HepG2 (cell line): Measurements from ENCODE around the gene ARL5B. TPM values are rescaled to one million over a fixed set of nuclear protein-coding genes. Genes with fewer than 3 reads are reported as not detected.

Experiments
- ATAC-seq: fragments of 200-7000 bp; cut with Tn5 transposase; 3 replicates; pipeline ENCODE4 v1.9.1; 2020; ENCODE audit warnings: mild to moderate bottlenecking, moderate library complexity
- BruUV-seq: library from RNA; stranded (reverse); fragments of 400-500 nt; replicated peaks from 2 replicates; lab custom pipeline; 2021; lab: Mats Ljungman, UMichigan
- CTCF ChIA-PET: fragments of 300-600 bp; formaldehyde crosslinking; extraction: SDS; loops from one replicate; lab custom pipeline; 2021; ENCODE audit warnings: low total read pairs, inconsistent platforms, low intra/inter-chr PET ratio; lab: Yijun Ruan, JAX
- POLR2A ChIA-PET: fragments of 350-600 bp; sonication (Branson Sonifier 250); formaldehyde crosslinking; loops from one replicate; lab custom pipeline; 2020; ENCODE audit warnings: antibody characterized with exemption, inconsistent platforms; lab: Yijun Ruan, JAX
- DNase-seq: peaks from one replicate; pipeline ENCODE4 v3.0.0-alpha.2; 2015; ENCODE audit warnings: low spot score
- FAIRE-seq: peaks from 3 replicates; lab custom pipeline; 2011; peaks lifted over from hg19 to GRCh38; lab: Jason Lieb, UNC
- H2AFZ ChIP-seq: one replicate; pipeline ENCODE4 v1.6.1; 2011; ENCODE audit warnings: low read length, inconsistent platforms
- H3K27ac ChIP-seq: fragments of 300-600 bp; 3 replicates; pipeline ENCODE4 v1.8.0; 2011; ENCODE audit warnings: mixed run types, mild to moderate bottlenecking, mixed read lengths, low read length, inconsistent platforms; ENCODE audit not compliant: insufficient read depth; ENCODE audit errors: extremely low read length
- H3K27me3 ChIP-seq, 2 experiments: fragments of 200-600 bp in 1 of 2; 2 replicates in 1 of 2; 3 replicates in 1 of 2; pipeline versions ENCODE4 v1.6.0 to v1.8.0; 2011; ENCODE audit warnings: low read length in 2 of 2, mild to moderate bottlenecking in 2 of 2, moderate library complexity in 2 of 2, inconsistent platforms in 1 of 2; ENCODE audit not compliant: insufficient read depth in 2 of 2, control insufficient read depth in 1 of 2
- H3K36me3 ChIP-seq, 2 experiments: fragments of 200-600 bp in 1 of 2; replicated peaks in 1 of 2; 2 replicates in 1 of 2; 3 replicates in 1 of 2; pipeline versions ENCODE4 v1.5.1 to v1.8.0; 2011; ENCODE audit warnings: low read length in 2 of 2, inconsistent platforms in 1 of 2; ENCODE audit not compliant: insufficient read depth in 2 of 2, control insufficient read depth in 1 of 2
- H3K4me1 ChIP-seq: 2 replicates; pipeline ENCODE4 v1.5.1; 2012; ENCODE audit warnings: low read length, inconsistent platforms; ENCODE audit not compliant: insufficient read depth
- H3K4me2 ChIP-seq: 2 replicates; pipeline ENCODE4 v1.6.0; 2011; ENCODE audit warnings: low read depth, low read length, inconsistent platforms
- H3K4me3 ChIP-seq, 3 experiments: fragments of 200-600 bp in 1 of 3; sonication (generic), shearing (Covaris generic) in 1 of 3; replicated peaks in 1 of 3; 2 replicates each; pipeline ENCODE4 v1.5.1; 2011 to 2016; ENCODE audit warnings: low read length in 3 of 3, inconsistent platforms in 2 of 3, low read depth in 2 of 3, mild to moderate bottlenecking in 2 of 3, control low read depth in 1 of 3, mixed read lengths in 1 of 3; ENCODE audit not compliant: insufficient read depth in 1 of 3
- H3K79me2 ChIP-seq: one replicate; pipeline ENCODE4 v1.6.1; 2011; ENCODE audit warnings: low read length, inconsistent platforms; ENCODE audit not compliant: insufficient read depth
- H3K9ac ChIP-seq: 2 replicates; pipeline ENCODE4 v1.6.0; 2011; ENCODE audit warnings: mild to moderate bottlenecking, low read depth, low read length, inconsistent platforms; ENCODE audit not compliant: insufficient read depth
- H3K9me3 ChIP-seq: 2 replicates; pipeline ENCODE4 v1.5.1; 2012; ENCODE audit warnings: mild to moderate bottlenecking, low read length
- H4K20me1 ChIP-seq: 2 replicates; pipeline ENCODE4 v1.6.0; 2011; ENCODE audit warnings: inconsistent platforms, mild to moderate bottlenecking, low read length, moderate library complexity; ENCODE audit not compliant: insufficient read depth
- GATAD1 ChIP-seq: IDR thresholded peaks from 2 replicates; pipeline ENCODE4 v1.6.1; 2016; ENCODE audit warnings: missing genetic modification reagents, missing compliant biosample characterization
- HMGA1 ChIP-seq: sonication (generic); formaldehyde crosslinking; conservative IDR thresholded peaks from 2 replicates; pipeline ENCODE4 v1.4.0; 2020; ENCODE audit warnings: missing genetic modification reagents
- KDM5A ChIP-seq: fragments of 200-600 bp; sonication (generic); IDR thresholded peaks from 2 replicates; pipeline ENCODE4 v1.7.0; 2018; ENCODE audit warnings: antibody characterized with exemption, mild to moderate bottlenecking, low read length, borderline replicate concordance
- MLLT10 ChIP-seq: sonication (generic); formaldehyde crosslinking; IDR thresholded peaks from 2 replicates; pipeline ENCODE4 v1.4.0; 2020; ENCODE audit warnings: missing genetic modification reagents
- ZBTB34 ChIP-seq: sonication (generic); formaldehyde crosslinking; IDR thresholded peaks from 2 replicates; pipeline ENCODE4 v1.8.0; 2022; ENCODE audit warnings: mild to moderate bottlenecking, missing genetic modification reagents
- ZNF207 ChIP-seq: fragments of 450-650 bp; IDR thresholded peaks from 2 replicates; pipeline ENCODE4 v1.6.1; 2016; ENCODE audit warnings: antibody characterized with exemption, borderline replicate concordance
- ZNF3 ChIP-seq: IDR thresholded peaks from 2 replicates; pipeline ENCODE4 v1.7.0; 2017; ENCODE audit warnings: inconsistent platforms
- ZNF607 ChIP-seq: sonication (generic); formaldehyde crosslinking; IDR thresholded peaks from 2 replicates; pipeline ENCODE4 v1.5.1; 2020; ENCODE audit warnings: missing genetic modification reagents, mild to moderate bottlenecking, borderline replicate concordance
- ZNF773 ChIP-seq: sonication (generic); formaldehyde crosslinking; IDR thresholded peaks from 2 replicates; pipeline ENCODE4 v1.4.0; 2020; ENCODE audit warnings: missing genetic modification reagents, borderline replicate concordance
- WGBS: methylation state at CpG from one replicate; pipeline ENCODE4 v1.1.6; 2017; ENCODE audit warnings: low lambda C conversion rate; 5-methylcytosine and 5-hydroxymethylcytosine counted together
- in situ Hi-C: cut with HindIII; loops from 2 replicates; pipeline ENCODE4 v1.10.0; 2017; ENCODE audit warnings: low pct_unique_long_range_greater_than_20kb; ENCODE audit not compliant: extremely low pct_ligation_motif_present
- intact Hi-C: fragments of 100-400 bp; cut with micrococcal nuclease; formaldehyde crosslinking; loops from one replicate; pipeline ENCODE4 v1.10.0; 2022; ENCODE audit not compliant: unreplicated experiment
- polyA plus RNA-seq, 8 experiments: library from polyadenylated mRNA; depleted of rRNA in 3 of 8; stranded (reverse) in 7 of 8; unstranded in 1 of 8; fragments of >200 nt; fragmentation: Illumina TruSeq in 4 of 8; extraction: Trizol in 4 of 8; gene quantifications; 2 replicates each; pipeline versions ENCODE4 v1.2.1 to v1.2.3, GENCODE V29; 2011 to 2016; ENCODE audit warnings: low read depth in 4 of 8, missing spikeins in 1 of 8, mixed read lengths in 1 of 8; ENCODE audit not compliant: insufficient read depth in 1 of 8
- total RNA-seq, 5 experiments: library from RNA; depleted of rRNA; stranded (reverse); fragments of >200 nt; fragmentation: Illumina TruSeq; extraction: Trizol; gene quantifications; 2 replicates each; pipeline ENCODE4 v1.2.3, GENCODE V29; 2016; ENCODE audit warnings: low read depth in 1 of 5
- TF ChIP-seq, protein P1 (sequence below): sonication (generic); formaldehyde crosslinking; IDR thresholded peaks from 2 replicates; pipeline ENCODE4 v1.4.0; 2020; ENCODE audit warnings: missing genetic modification reagents
- TF ChIP-seq, protein P2 (sequence below): sonication (generic); formaldehyde crosslinking; IDR thresholded peaks from 2 replicates; pipeline ENCODE4 v1.8.1; 2023; ENCODE audit warnings: mild to moderate bottlenecking, missing genetic modification reagents, borderline replicate concordance
- TF ChIP-seq, protein P3 (sequence below): fragments of 450-650 bp; IDR thresholded peaks from 2 replicates; pipeline ENCODE4 v1.6.1; 2016
- TF ChIP-seq, protein P4 (sequence below): IDR thresholded peaks from 2 replicates; pipeline ENCODE4 v1.6.1; 2016; ENCODE audit warnings: low read depth, control low read depth
- TF ChIP-seq, protein P5 (sequence below): sonication (generic); formaldehyde crosslinking; IDR thresholded peaks from 2 replicates; pipeline ENCODE4 v1.4.0; 2020; ENCODE audit warnings: mild to moderate bottlenecking, missing genetic modification reagents
- TF ChIP-seq, protein P6 (sequence below): sonication (generic); formaldehyde crosslinking; IDR thresholded peaks from 2 replicates; pipeline ENCODE4 v1.4.0; 2020; ENCODE audit warnings: mild to moderate bottlenecking, missing genetic modification reagents

ARL5B gene
- total and polyA plus RNA-seq, 2 of the 13 experiments (the other 11 are each of a cell fraction or from before 2014, with no cell fraction given) = 26.6 to 32.7 TPM

DNA sequence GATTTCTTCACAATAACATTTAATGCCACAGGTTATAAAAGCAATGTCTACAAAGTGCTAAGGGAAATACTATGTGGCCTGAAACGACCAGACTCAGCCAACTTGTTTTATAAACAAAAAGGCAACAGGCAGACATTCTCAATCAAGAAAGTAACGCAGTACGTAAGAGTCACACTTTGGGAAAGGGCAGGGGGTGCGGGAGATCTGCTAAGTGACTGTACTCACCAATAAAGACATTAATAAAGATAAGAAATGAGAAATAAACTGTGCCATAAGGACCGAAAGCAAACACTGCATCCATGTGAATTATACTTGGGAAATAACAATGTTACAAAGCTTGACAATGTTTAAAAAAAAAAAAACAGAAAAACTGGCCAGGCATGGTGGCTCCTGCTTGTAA, 33.3 kb upstream of the ARL5B start:
- ChIA-PET CTCF (no interaction called here), POLR2A (interaction anchor here (1.1 to 3.6 kb wide), 2 partner anchors 12 to 33 kb away, joined by 3 to 17 read pairs; partner anchors contain the start of gene ARL5B)
- BruUV-seq = no TSS peak
- Histone ChIP-seq H4K20me1 (no peaks in the 10 kb centered on the region), H3K36me3 (peaks cover 0 to 1% of the 10 kb centered on the region in 2 experiments; a peak in 1 of 5 replicates), H3K4me1 (peaks cover 32% of the 10 kb centered on the region), H3K4me2 (no peak overlapping the region), H3K9ac (no peak overlapping the region), H3K27me3 (no peaks in the 10 kb centered on the region), H2AFZ (no peak overlapping the region), H3K4me3 (no peak overlapping the region), H3K9me3 (no peaks in the 10 kb centered on the region), H3K27ac (no peak overlapping the region), H3K79me2 (peaks cover 2% of the 10 kb centered on the region)
- whole genome bisulfite sequencing = 95% methylated on average over 5 of the region's 5 CpGs
- in situ Hi-C loops (no loop called here), intact Hi-C loops (no loop called here)
- no peak for FAIRE-seq
- DNase-seq = no peak
- ATAC-seq = no peak
- TF ChIP-seq ZNF607 (CRISPR knock-in tag) = no peak
- TF ChIP-seq HMGA1 (CRISPR knock-in tag) = no peak
- TF ChIP-seq GATAD1 = no peak
- no peak for TF ChIP-seq ZNF773
- no peak for TF ChIP-seq MLLT10
- no peak for TF ChIP-seq ZBTB34 (CRISPR knock-in tag)
- TF ChIP-seq, protein P1, sequence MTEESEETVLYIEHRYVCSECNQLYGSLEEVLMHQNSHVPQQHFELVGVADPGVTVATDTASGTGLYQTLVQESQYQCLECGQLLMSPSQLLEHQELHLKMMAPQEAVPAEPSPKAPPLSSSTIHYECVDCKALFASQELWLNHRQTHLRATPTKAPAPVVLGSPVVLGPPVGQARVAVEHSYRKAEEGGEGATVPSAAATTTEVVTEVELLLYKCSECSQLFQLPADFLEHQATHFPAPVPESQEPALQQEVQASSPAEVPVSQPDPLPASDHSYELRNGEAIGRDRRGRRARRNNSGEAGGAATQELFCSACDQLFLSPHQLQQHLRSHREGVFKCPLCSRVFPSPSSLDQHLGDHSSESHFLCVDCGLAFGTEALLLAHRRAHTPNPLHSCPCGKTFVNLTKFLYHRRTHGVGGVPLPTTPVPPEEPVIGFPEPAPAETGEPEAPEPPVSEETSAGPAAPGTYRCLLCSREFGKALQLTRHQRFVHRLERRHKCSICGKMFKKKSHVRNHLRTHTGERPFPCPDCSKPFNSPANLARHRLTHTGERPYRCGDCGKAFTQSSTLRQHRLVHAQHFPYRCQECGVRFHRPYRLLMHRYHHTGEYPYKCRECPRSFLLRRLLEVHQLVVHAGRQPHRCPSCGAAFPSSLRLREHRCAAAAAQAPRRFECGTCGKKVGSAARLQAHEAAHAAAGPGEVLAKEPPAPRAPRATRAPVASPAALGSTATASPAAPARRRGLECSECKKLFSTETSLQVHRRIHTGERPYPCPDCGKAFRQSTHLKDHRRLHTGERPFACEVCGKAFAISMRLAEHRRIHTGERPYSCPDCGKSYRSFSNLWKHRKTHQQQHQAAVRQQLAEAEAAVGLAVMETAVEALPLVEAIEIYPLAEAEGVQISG (CRISPR knock-in tag) = no peak
- no peak for TF ChIP-seq ZNF3 (CRISPR knock-in tag)
- no peak for TF ChIP-seq ZNF207
- TF ChIP-seq, protein P2, sequence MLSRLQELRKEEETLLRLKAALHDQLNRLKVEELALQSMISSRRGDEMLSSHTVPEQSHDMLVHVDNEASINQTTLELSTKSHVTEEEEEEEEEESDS (CRISPR knock-in tag) = no peak
- TF ChIP-seq, protein P3, sequence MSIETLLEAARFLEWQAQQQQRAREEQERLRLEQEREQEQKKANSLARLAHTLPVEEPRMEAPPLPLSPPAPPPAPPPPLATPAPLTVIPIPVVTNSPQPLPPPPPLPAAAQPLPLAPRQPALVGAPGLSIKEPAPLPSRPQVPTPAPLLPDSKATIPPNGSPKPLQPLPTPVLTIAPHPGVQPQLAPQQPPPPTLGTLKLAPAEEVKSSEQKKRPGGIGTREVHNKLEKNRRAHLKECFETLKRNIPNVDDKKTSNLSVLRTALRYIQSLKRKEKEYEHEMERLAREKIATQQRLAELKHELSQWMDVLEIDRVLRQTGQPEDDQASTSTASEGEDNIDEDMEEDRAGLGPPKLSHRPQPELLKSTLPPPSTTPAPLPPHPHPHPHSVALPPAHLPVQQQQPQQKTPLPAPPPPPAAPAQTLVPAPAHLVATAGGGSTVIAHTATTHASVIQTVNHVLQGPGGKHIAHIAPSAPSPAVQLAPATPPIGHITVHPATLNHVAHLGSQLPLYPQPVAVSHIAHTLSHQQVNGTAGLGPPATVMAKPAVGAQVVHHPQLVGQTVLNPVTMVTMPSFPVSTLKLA = no peak
- TF ChIP-seq, protein P4, sequence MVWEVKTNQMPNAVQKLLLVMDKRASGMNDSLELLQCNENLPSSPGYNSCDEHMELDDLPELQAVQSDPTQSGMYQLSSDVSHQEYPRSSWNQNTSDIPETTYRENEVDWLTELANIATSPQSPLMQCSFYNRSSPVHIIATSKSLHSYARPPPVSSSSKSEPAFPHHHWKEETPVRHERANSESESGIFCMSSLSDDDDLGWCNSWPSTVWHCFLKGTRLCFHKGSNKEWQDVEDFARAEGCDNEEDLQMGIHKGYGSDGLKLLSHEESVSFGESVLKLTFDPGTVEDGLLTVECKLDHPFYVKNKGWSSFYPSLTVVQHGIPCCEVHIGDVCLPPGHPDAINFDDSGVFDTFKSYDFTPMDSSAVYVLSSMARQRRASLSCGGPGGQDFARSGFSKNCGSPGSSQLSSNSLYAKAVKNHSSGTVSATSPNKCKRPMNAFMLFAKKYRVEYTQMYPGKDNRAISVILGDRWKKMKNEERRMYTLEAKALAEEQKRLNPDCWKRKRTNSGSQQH (CRISPR knock-in tag) = no peak
- TF ChIP-seq, protein P5, sequence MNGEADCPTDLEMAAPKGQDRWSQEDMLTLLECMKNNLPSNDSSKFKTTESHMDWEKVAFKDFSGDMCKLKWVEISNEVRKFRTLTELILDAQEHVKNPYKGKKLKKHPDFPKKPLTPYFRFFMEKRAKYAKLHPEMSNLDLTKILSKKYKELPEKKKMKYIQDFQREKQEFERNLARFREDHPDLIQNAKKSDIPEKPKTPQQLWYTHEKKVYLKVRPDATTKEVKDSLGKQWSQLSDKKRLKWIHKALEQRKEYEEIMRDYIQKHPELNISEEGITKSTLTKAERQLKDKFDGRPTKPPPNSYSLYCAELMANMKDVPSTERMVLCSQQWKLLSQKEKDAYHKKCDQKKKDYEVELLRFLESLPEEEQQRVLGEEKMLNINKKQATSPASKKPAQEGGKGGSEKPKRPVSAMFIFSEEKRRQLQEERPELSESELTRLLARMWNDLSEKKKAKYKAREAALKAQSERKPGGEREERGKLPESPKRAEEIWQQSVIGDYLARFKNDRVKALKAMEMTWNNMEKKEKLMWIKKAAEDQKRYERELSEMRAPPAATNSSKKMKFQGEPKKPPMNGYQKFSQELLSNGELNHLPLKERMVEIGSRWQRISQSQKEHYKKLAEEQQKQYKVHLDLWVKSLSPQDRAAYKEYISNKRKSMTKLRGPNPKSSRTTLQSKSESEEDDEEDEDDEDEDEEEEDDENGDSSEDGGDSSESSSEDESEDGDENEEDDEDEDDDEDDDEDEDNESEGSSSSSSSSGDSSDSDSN (CRISPR knock-in tag) = no peak
- no peak for TF ChIP-seq KDM5A
- TF ChIP-seq, protein P6, sequence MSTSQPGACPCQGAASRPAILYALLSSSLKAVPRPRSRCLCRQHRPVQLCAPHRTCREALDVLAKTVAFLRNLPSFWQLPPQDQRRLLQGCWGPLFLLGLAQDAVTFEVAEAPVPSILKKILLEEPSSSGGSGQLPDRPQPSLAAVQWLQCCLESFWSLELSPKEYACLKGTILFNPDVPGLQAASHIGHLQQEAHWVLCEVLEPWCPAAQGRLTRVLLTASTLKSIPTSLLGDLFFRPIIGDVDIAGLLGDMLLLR (CRISPR knock-in tag) = no peak
